B cell (primary cell): ENCODE results near the gene IGFBP3. TPM values are rescaled to one million over a fixed set of nuclear protein-coding genes. Genes with fewer than 3 reads are reported as not detected.

ENCODE experiments used
- ATAC-seq: fragments of 200-7000 bp; cut with Tn5 transposase; one replicate; pipeline ENCODE4 v1.10.0; 2021; ENCODE audit warnings: low read depth, mild to moderate bottlenecking, moderate number of reproducible peaks, moderate library complexity
- CTCF ChIA-PET: fragments of 350-600 bp; sonication (Branson Sonifier 250); formaldehyde crosslinking; loops from one replicate; lab custom pipeline; 2021; ENCODE audit warnings: antibody characterized with exemption, inconsistent platforms; lab: Charles Lee
- POLR2A ChIA-PET: fragments of 350-600 bp; sonication (Branson Sonifier 250); formaldehyde crosslinking; loops from one replicate; lab custom pipeline; 2021; ENCODE audit warnings: antibody characterized with exemption; lab: Charles Lee
- DNase-seq: peaks from one replicate; pipeline ENCODE4 v3.0.0; 2013
- H2AFZ ChIP-seq: 2 replicates; pipeline ENCODE4 v1.6.1; 2012; ENCODE audit warnings: mild to moderate bottlenecking, low read depth, low read length; ENCODE audit not compliant: insufficient read depth, poor library complexity, severe bottlenecking
- H3K27ac ChIP-seq, 2 donors: 1 replicate in 1 of 2; 2 replicates in 1 of 2; pipeline ENCODE4 v1.5.1; 2012 to 2013; ENCODE audit warnings: low read length in 2 of 2, mild to moderate bottlenecking in 2 of 2, moderate library complexity in 1 of 2
- H3K27me3 ChIP-seq, 4 experiments: fragments of 200-600 bp in 1 of 4; sonication (generic) in 1 of 4; replicated peaks in 1 of 4; 1 replicate in 2 of 4; 2 replicates in 2 of 4; pipeline versions ENCODE4 v1.6.1 to v1.7.0; 2013 to 2016; ENCODE audit warnings: low read length in 3 of 4, mild to moderate bottlenecking in 2 of 4, mixed read lengths in 1 of 4, moderate library complexity in 1 of 4; ENCODE audit not compliant: insufficient read depth in 4 of 4, control insufficient read depth in 3 of 4; ENCODE audit errors: control extremely low read depth in 1 of 4
- H3K36me3 ChIP-seq, 2 experiments: replicated peaks in 1 of 2; 1 replicate in 1 of 2; 2 replicates in 1 of 2; pipeline versions ENCODE4 v1.6.1 to v1.7.1; 2013; ENCODE audit warnings: low read length in 1 of 2; ENCODE audit not compliant: insufficient read depth in 2 of 2, control insufficient read depth in 1 of 2; ENCODE audit errors: control extremely low read depth in 1 of 2, extremely low read depth in 1 of 2
- H3K4me1 ChIP-seq, 2 donors: fragments of 200-600 bp in 1 of 2; sonication (generic) in 1 of 2; 1 replicate in 1 of 2; 2 replicates in 1 of 2; pipeline versions ENCODE4 v1.5.1 to v1.6.1; 2013 to 2017; ENCODE audit warnings: low read length in 2 of 2; ENCODE audit not compliant: control insufficient read depth in 2 of 2, insufficient read depth in 2 of 2
- H3K4me2 ChIP-seq: replicated peaks from 2 replicates; pipeline ENCODE3; 2012; ENCODE audit warnings: mild to moderate bottlenecking, low read depth, low read length; ENCODE audit not compliant: poor library complexity, severe bottlenecking
- H3K4me3 ChIP-seq, 5 experiments: fragments of 200-600 bp in 1 of 5; sonication (generic) in 1 of 5; 1 replicate in 3 of 5; 2 replicates in 2 of 5; pipeline versions ENCODE4 v1.5.1 to v1.7.0; 2011 to 2016; ENCODE audit warnings: low read length in 4 of 5, mild to moderate bottlenecking in 4 of 5, low read depth in 2 of 5, control low read depth in 1 of 5, moderate library complexity in 1 of 5; ENCODE audit not compliant: insufficient read depth in 1 of 5; ENCODE audit errors: control extremely low read depth in 1 of 5, extremely low read depth in 1 of 5
- H3K79me2 ChIP-seq: fragments of 200-600 bp; sonication (generic); one replicate; pipeline ENCODE4 v1.6.0; 2016; ENCODE audit warnings: low read length; ENCODE audit not compliant: control insufficient read depth, insufficient read depth
- H3K9ac ChIP-seq: fragments of 200-600 bp; sonication (generic); 2 replicates; pipeline ENCODE4 v1.6.1; 2017; ENCODE audit warnings: mild to moderate bottlenecking, low read length, moderate library complexity
- H3K9me3 ChIP-seq, 3 donors: one replicate each; pipeline versions ENCODE4 v1.6.1 to v1.7.1; 2013; ENCODE audit warnings: low read length in 2 of 3; ENCODE audit not compliant: control insufficient read depth in 2 of 3, insufficient read depth in 1 of 3; ENCODE audit errors: control extremely low read depth in 1 of 3
- H4K20me1 ChIP-seq: 2 replicates; pipeline ENCODE4 v1.6.0; 2012; ENCODE audit warnings: mild to moderate bottlenecking, low read length; ENCODE audit not compliant: insufficient read depth, control insufficient read depth, poor library complexity, severe bottlenecking
- H3K27ac Mint-ChIP-seq: one replicate; pipeline ENCODE4 v1.8.0; 2021; ENCODE audit warnings: mixed read lengths
- H3K27me3 Mint-ChIP-seq: one replicate; pipeline ENCODE4 v1.8.0; 2021; ENCODE audit warnings: mixed read lengths
- H3K4me1 Mint-ChIP-seq: one replicate; pipeline ENCODE4 v1.8.0; 2021; ENCODE audit warnings: mixed read lengths
- H3K4me3 Mint-ChIP-seq: one replicate; pipeline ENCODE4 v1.8.0; 2021; ENCODE audit warnings: mixed read lengths
- H3K9me3 Mint-ChIP-seq: one replicate; pipeline ENCODE4 v1.8.0; 2022; ENCODE audit warnings: mixed read lengths; ENCODE audit not compliant: insufficient read depth
- CTCF ChIP-seq: fragments of 200-600 bp; IDR thresholded peaks from one replicate; pipeline ENCODE4 v1.8.0; 2022; ENCODE audit warnings: antibody characterized with exemption, mild to moderate bottlenecking
- EZH2 ChIP-seq: IDR thresholded peaks from 2 replicates; pipeline ENCODE4 v1.6.1; 2012; ENCODE audit warnings: borderline replicate concordance, low read depth, mild to moderate bottlenecking, moderate library complexity, low read length; ENCODE audit not compliant: insufficient read depth, poor library complexity, severe bottlenecking
- WGBS: methylation state at CpG from one replicate; pipeline ENCODE4 v1.1.5; 2013; ENCODE audit warnings: missing lambda C conversion rate; ENCODE audit not compliant: insufficient coverage; 5-methylcytosine and 5-hydroxymethylcytosine counted together
- intact Hi-C: fragments of 100-400 bp; cut with micrococcal nuclease; formaldehyde crosslinking; loops from one replicate; pipeline ENCODE4 v1.10.0; 2022
- polyA plus RNA-seq: library from polyadenylated mRNA; depleted of rRNA; stranded (reverse); fragments of >200 nt; gene quantifications from 2 replicates; pipeline ENCODE4 v1.2.3, GENCODE V29; 2012
- total RNA-seq, 2 donors: library from RNA; stranded (reverse); fragments of 120-200 nt in 1 of 2; gene quantifications; 1 replicate in 1 of 2; 2 replicates in 1 of 2; pipeline versions ENCODE4 v1.2.3 to v1.2.4, GENCODE V29; 2013 to 2022

The IGFBP3 gene
- total and polyA plus RNA-seq, 2 donors (not counting 1 experiment from before 2014, with no cell fraction given) = not detected

DNA sequence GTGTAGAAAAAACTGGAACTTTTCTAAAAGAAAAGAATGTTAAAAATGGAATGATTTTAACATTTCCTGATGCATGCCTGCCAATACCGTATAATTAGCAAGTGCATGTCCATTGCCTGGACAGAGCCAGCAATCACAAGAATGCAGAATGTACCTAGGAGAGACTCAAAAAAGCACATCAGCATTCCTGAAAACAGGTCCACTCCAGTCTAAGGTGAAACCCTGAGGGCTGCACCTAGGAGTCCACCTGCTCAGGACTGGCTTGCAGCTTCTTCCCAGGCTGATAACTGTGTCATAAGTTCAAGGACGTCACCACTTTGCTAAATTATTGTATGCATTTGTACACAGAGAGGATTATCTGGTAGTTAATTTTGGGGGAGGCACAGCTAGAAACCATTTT lies 53.6 kb downstream of the IGFBP3 start:
- H3K27ac ChIP-seq = no peak overlapping the region
- Mint-ChIP-seq H3K27me3 (peaks cover 11% of the 10 kb centered on the region), H3K4me1 (no peaks in the 10 kb centered on the region), H3K27ac (no peak overlapping the region), H3K9me3 (peaks cover 5% of the 10 kb centered on the region), H3K4me3 (no peak overlapping the region)
- no peak overlapping the region for H3K9ac ChIP-seq
- ChIA-PET CTCF (no interaction called here), POLR2A (no interaction called here)
- no peaks in the 10 kb centered on the region for H3K79me2 ChIP-seq
- H3K27me3 ChIP-seq = peaks cover 0 to 3% (median under 1%) of the 10 kb centered on the region in 4 experiments
- peaks cover 0 to 4% (median 0%) of the 10 kb centered on the region in 3 donors for H3K9me3 ChIP-seq
- no peak overlapping the region for H3K4me3 ChIP-seq
- H3K4me1 ChIP-seq = no peaks in the 10 kb centered on the region
- ATAC-seq (no peak), DNase-seq (no peak)
- TF ChIP-seq EZH2 (no peak), CTCF (no peak)
- intact Hi-C loops = no loop called here
- H2AFZ ChIP-seq = no peak overlapping the region
- H3K4me2 ChIP-seq = no peak overlapping the region
- H3K36me3 ChIP-seq = no peaks in the 10 kb centered on the region
- no peaks in the 10 kb centered on the region for H4K20me1 ChIP-seq
- 89% methylated on average over 1 of the region's 2 CpGs for WGBS

GRCh38 chr7:45865594-45866410 lies 55.3 kb downstream of the IGFBP3 start:
- Mint-ChIP-seq H3K27me3 (peaks cover 20% of the 10 kb centered on the region), H3K4me3 (no peak overlapping the region), H3K4me1 (no peaks in the 10 kb centered on the region), H3K9me3 (peaks cover 5% of the 10 kb centered on the region), H3K27ac (no peak overlapping the region)
- Histone ChIP-seq H4K20me1 (no peaks in the 10 kb centered on the region), H3K4me3 (no peak overlapping the region), H3K9ac (no peak overlapping the region), H3K9me3 (peaks cover 0 to 4% (median 0%) of the 10 kb centered on the region in 3 donors), H3K36me3 (no peaks in the 10 kb centered on the region), H3K27me3 (peaks cover 0 to 7% (median 2%) of the 10 kb centered on the region in 4 experiments), H3K4me1 (no peaks in the 10 kb centered on the region), H3K27ac (no peak overlapping the region), H2AFZ (no peak overlapping the region), H3K4me2 (no peak overlapping the region), H3K79me2 (no peaks in the 10 kb centered on the region)
- intact Hi-C loops = no loop called here
- CTCF ChIA-PET = no interaction called here
- WGBS = 85% methylated on average over 13 of the region's 13 CpGs
- ATAC-seq = no peak
- POLR2A ChIA-PET = no interaction called here
- no peak for TF ChIP-seq CTCF
- no peak for DNase-seq
